Amniotic epithelial cell (primary cell): ENCODE results near the gene CDADC1.
A peak's percentile ranks its signal among the peaks of the same experiment; 100 is the strongest.
"Not testable (repeated sequence)": the region's sequence is repeated elsewhere in the genome, so short reads cannot be mapped to it uniquely, and the experiment has no call there.

Source experiments
- DNase-seq: peaks from one replicate; pipeline ENCODE4 v3.0.0-alpha.2; 2010; ENCODE audit warnings: low read depth

Gene CDADC1

DNA sequence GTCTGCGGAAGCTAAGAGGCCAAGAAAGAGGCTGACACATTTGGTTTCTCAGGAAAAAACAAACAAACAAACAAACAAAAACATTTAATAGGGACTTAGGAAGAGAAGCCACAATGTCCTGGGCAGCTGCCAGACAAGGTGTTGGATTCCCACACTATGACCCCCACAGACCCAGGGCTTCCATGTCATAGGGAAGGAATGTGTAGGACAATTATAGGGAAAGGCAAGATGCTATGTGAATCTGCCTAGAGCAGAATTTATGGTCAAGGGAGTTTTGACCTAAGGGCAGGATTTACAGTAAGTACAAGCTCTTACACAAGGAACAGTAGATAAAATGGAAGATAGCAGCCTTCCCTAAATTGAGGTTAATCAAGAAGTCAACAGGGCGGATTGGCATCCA, 9.1 kb upstream of the CDADC1 start:
- DNase-seq = peak; percentile 19

DNA sequence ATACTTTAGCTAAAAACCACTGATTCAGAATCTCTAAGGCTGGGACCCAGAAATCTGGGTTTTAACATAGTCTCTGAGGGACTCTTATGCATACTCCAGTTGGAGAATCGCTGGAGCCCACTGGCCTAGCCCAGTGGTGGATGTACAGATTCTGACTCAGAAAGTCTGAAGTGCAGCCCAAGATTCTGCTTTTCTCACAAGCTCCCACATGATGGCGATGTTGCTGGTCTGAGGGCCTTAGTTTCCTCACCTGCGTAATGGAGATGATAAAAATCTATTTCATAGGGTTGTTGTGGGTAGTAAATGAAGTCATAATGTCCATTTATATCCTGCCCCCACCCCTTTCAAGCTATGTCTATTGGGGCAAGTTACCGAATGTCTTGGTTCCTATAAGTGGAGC, 7.7 kb upstream of the CDADC1 start:
- DNase-seq = peak; percentile 49

DNA sequence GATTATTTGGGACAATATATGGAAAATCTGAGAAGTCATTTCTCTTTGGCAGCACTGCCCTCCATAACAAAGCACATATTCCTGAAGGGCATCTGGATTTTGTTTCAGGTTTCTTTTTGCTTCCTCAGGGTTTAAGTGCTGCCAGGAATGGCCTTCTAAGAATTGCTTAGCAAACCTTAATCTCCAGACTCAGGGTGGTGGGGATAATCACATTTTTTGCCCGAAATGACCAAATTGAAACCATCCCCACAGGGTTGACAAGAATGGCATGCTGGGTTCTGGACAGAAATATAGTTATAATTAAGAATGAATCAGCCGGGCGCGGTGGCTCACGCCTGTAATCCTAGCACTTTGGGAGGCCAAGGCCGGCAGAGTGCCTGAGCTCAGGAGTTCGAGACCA, 6.4 kb upstream of the CDADC1 start:
- no peak for DNase-seq

DNA sequence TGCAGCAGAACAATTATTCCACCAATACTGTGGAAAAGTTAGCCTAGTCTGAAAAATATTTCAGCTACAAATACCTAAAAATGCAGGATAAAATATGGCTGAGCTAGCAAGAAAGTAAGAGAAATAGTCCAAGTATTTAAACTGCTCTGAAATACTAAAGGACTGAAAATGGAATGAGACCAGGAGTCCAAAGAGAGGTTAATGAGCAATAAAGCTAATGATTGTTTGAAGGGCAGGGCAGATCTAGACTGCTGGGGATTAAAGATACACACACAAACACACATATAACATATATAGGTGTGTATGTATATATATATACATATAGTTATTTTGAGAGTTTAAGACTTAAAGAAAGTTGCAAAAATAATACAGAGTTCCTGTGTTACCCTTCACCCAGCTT, 2.6 kb upstream of the CDADC1 start:
- DNase-seq = no peak

DNA sequence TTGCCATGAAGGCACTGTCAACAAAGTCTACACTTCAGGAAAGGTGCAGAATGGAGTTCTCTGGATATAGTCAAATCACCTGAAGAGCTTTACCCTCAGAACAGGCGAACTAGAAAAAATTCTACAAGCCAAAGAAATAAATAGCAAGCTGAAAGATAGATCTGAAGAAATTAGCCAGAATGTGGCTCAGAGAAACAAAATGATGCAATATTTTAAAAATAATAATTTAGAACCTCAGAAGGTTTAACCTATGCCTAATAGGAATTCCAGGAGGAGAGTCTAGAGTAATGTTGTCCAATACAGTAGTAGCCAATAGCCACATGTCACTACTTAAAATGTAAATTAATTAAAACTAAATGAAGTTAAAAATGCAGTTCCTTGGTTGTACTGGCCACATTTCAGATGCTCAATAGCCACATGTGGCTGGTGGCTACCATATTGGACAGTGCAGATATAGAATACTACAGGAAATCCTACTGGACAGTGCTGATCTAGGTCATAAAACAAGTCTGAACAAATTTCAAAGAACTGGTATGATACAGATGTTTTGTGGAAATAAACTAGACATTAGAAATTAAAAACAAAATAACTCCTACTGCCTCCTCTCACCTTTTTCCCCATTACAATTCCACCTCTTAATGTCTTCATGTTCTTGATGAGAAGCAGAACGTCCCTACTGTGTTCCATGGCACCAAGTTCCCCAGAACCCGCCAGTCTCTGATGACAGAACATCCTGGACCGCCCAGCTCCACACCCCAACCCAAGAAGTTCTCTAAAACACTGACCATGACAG, 679 bp upstream of the CDADC1 start:
- no peak for DNase-seq

DNA sequence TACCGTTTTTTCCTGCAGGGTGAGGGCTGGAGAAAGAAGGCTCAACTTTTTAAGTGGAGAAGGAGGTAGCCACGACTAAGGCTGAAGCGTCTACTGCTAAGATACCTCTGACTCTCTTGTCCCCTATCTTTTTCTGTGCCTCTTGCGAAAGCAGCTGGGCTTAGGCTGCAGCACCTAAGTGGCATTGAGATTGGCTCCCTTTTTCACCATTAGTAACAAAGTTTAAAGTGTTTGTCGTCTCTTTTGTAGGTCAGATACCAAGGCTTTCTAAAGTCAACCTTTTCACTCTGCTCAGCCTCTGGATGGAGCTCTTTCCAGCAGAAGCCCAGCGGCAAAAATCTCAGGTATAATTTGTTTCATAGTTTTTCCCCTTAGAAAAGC, 887 bp downstream of the CDADC1 start:
- DNase-seq = peak; percentile 16

DNA sequence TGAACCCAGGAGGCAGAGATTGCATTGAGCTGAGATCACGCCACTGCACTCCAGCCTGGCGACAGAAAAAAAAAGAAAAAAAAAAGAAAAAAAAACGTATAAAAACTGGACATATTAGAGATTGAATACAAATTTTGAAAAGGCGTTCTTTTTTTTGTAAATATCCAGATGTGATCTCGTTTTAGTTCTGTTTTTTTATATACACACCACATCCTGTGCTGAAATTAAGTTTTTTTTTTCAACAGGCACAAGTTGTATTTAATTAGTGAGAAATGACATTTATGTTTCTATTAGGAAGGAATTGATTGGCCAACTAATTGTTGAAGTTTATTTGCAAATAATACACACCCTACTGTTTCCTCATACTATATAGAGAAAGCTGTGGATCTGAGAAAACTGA, 3.6 kb downstream of the CDADC1 start:
- no peak for DNase-seq

DNA sequence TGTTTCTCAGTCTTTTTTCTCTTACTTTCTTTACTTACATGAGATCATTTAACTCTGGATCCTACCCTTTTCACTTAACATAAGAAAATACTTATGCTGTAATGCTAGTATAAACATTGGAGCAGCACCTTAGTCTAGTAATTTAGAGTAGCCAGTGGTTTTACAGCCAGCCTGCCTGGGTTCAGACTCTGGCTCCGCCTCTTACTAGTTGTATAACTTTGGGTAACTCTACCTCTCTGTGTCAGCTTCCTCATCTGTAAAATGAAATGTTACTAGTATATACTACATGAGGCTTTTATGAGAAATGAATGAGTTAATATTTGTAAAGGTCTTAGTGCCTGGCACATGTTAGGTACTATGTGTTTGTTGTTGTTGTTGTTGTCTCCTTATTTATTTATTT, 5.6 kb downstream of the CDADC1 start:
- no peak for DNase-seq

DNA sequence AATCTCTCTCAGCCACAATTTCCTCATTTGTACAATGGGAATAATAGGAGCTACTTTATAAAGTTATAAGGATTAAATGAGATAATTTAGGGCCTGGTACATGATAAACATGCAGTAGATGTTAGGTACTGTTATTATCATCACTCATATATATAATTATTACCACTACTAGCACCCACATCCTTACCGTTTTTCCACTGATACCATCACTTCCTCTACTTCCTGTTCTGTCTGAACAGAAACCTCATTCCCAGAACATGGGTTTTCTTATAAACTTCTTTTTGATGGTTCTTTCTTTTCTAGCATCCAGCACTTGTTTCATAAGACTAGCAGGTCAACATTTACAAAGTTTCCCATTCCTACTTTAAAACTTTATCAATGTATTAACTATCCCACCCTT, 6.3 kb downstream of the CDADC1 start:
- no peak for DNase-seq

DNA sequence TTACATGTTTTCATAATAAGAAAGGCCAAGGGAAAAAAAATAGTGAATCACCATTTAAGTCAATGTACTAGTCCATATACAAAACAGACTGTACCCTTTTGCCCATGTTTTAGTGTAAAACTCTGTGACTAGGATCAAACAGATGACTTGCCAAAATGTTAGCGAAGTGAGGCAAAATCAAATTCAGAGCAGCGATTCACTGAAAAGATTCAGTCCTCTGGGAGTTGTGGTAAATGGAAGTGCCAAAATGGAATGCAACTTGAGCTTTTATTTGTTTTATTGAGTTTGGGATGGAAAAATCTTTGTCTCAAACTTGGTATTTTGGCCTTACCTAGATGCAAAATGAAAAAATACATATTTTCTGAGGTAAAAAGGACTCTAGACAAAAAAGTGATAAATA, 9.1 kb downstream of the CDADC1 start:
- DNase-seq = no peak

DNA sequence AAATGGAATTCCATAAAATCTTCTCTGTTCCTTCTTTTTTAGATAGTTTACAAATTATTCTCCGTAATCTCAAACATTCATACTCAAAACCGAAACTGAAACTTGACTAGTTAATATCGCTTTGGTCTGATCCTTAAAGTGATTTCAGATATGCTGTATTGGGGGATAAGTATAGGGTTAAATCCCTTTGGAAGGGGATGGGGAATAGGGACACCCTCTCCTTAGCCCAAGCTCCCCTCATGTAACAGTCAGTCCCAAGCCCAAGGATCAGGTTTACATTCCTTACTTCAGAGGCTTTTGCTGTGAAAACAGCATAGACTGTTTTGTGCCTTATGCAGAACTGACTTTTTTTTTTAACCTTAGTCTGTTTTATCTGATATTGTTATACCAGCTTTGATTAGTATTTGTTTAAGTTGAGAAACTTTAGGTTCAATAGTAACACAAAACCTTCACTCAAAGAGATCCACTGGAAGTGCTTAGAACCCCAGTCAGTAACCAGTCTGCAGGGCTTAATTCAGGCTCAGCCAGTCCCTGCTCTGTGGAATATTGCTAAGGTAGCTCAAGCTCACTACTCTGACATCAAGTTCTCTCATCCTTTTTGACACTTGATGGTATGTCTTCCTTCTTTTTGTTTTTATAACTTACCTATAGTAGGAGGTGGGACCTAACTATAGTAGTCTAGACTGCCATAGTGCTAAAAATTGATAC, 10.5 kb downstream of the CDADC1 start:
- no peak for DNase-seq

DNA sequence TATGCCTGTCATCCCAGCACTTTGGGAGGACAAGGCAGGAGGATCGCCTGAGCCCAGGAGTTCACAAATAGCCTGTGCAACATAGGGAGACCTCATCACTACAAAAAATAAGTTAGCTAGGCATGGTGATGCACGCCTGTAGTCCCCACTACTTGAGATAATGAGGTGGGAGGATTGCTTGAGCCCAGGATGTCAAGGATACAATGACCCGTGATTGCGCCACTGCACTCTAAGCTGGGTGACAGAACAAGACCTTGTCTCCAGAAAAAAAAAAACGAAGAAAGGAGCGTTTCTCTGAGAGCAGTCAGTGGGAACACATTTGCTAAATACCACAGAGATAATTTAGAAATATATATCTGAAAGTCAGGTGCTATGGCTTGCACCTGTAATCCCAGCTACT, 11.9 kb downstream of the CDADC1 start:
- DNase-seq = no peak

DNA sequence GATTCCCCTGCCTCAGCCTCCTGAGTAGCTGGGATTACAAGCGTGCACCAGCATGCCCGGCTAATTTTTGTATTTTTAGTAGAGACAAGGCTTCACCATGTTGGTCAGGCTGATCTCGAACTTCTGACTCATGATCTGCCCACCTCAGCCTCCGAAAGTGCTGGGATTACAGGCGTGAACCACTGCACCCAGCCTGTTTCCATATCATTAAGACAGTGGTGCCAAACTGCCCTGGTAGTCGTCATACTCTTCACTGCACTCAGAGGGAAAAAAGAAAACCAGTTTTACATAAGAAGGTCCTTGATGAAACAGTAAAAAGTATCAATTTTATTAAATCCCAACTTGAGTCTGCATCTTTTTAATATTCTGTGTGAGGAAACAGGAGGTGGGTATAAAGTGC, 14.9 kb downstream of the CDADC1 start:
- no peak for DNase-seq

DNA sequence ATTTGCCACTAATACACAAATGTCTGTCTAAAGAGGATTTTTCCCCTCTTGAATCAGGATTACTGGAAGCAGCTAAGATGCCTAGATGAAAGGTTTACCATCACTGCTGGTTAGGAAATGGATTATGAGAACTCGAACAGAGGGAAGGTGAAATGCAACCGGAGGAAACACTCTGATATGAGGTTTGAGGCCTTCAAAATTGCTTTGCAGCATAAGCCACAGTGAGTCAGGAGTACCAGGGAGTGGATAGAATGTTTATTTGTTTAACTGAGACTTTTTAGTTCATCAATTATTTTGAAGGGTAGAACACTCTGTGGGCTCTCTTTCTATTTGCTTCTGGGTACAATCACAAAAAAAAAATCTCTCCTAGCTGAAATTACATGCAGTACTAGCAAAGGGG, 18.1 kb downstream of the CDADC1 start:
- peak; percentile 74 for DNase-seq

DNA sequence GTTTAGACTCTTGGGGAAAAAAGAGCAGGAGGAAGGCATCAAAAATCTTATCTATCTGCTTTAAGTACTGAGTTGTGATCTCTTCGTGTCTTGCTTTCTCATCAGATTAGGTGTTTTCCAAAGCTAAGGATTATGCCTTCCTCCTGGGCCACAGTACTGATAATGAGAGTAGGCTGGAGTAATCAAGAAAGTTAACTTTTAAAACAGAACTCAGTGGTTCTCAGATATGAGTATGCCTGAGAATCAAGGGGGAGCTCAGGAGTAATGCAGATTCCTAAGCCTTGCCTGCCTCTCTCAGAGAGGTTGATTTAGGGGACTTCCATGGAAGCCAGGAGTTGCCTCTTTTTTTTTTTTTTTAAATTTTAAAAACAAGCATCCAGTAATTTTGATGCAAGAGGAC, 23.5 kb downstream of the CDADC1 start:
- no peak for DNase-seq

DNA sequence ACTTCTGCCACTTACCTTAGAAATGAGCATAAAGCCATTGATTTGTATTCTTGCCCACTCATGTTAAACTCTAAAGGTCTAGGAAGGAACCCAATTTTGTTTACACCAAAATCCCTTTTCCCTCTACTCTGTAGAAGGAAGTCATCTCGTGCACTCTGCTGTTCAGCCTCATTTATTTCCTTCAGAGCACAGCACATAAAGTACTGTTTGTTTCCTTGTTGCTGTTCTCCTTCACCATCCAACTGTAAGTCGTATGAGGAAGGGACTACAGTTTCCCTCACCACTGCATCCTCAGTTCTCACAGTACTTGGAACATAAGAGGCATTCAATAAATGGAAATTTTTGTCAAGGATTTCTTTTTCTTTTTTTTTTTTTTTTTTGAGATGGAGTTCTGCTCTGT, 24.6 kb downstream of the CDADC1 start:
- no peak for DNase-seq

DNA sequence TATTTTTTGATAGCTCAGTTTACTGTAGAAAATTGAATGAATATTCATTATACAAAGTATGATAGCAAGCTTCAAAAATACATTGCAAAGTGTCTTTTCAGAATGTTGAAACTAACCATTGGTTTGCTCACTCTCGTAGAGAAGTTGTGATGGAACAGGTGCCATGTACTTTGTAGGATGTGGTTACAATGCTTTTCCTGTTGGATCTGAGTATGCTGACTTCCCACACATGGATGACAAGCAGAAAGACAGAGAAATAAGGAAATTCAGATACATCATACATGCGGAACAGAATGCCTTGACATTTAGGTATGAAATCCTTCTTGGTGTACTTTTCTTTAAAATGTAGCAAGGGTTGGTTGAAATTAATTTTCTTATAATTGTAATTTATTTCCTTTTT, 30.5 kb downstream of the CDADC1 start:
- DNase-seq = no peak

DNA sequence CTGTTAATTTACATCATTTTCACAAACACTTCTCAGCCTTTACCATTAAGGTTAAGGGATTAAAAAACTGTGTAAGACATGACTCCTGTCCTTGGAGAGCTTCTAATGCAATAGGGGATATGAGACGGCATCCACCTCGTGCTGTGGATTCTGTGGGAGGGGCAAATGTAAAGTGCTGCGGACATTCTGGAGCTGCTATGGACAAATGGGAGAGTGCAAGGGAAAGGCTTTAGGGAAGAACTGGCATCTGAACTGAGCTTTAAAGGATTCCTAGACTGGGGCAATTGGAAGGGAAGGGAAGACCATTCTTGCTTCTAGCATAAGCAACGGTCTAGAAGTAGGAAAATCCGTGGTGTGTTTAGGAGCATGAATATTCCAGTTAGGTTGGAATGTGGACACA, 31.4 kb downstream of the CDADC1 start:
- DNase-seq = no peak

DNA sequence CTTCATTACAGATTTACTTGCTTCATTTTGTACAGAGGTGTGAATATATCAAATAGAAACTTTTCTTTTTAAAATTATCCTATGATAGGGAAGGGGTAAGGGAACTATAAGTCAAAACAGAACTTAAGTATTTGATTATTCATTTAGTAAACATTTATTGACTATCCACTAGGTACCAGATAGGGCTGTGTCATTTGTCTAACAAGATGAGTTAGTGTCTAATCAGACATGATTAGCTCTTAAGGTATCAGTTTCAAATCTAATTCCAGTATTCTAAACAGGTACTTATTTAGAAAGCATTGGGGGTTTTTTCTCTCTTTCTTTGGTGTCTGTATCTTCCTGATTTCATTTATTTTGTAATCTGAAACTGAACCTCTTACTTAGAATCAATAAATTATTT, 32.2 kb downstream of the CDADC1 start:
- no peak for DNase-seq

DNA sequence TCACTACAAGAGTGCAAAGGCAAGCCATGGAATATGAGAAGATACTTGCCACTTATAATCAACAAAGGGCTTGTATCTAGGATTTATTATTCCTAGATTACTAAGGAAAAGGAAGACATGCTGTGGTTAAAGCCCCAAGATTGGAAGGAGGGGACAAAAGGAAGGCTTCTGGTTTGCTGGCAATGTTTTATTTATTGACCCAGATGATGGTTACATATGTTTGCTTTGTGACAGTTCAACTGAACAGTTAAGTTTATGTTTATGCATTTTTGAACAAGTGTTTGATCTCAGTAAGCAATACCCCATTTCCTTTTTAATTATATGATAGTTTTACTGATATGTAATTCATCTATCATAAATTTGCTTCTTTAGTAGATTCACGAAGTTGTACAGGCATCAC, 40.3 kb downstream of the CDADC1 start:
- DNase-seq = no peak

DNA sequence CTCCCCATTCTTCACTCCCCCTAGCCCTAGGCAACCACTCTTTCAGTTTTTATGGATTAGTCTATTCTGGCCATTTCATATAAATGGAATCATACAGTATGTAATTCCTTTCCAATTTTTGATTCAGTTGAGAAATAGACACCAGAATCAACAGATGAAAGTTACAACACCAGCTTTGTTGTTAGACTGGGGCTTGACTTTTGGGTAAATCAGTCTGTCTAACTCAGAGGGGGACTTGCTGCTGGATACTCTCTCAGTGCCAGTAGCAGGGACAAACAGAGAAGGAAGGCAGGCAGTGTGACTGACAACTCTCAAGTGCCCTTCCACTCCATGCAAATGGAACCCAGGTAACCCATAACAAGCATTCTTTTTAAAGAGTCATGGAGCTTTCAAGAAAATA, 40.7 kb downstream of the CDADC1 start:
- DNase-seq = no peak

DNA sequence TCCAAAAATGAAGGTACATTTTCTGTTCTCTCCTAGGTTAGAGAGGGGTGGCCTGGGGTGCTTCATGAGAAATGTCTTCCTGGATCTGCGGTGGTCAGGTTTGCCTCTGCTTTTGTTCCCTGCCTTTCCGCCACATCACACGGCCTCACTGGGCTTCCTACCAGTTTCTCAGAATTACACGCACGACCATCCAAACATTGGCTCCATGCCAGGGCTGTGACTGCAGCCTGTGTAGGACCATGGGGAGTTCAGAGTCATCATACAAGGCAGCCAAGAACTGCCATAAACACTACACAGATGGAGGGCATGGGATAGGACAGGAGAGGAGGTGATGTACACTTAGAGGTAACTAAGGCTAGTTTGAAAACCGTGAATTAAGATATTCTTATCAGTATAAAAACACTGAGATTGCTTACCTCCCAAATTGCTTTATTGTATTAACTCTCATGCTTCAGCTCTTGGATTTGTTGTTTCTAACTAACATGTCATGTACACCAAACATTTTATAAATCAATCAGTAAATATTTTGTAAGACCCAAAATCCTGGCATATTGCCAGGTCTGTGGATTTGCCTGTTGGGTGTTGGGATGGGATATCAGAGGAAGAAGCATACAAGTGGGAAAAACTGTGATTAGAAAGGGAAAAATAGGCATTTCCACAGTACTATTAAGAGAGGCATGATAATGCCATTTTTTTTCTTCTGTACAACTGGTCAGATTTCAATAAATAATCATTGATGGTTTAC, 45.2 kb downstream of the CDADC1 start:
- peak; percentile 67 for DNase-seq

DNA sequence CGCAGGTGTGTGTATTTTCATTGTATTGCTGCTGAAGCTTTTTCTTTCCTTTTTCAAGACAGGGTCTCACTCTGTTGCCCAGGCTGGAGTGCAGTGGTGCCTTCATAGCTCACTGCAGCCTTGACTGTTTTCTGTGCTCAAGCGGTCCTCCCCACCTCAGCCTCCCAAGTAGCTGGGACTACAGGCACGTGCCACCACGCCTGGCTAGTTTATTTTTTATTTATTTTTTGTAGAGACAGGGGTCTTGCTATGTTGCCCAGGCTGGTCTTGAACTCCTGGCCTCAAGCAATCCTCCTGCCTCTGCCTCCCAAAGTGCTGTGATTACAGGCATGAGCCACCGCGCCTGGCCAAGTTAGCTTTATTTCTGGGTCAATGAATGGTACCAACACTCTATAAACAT, 47.0 kb downstream of the CDADC1 start:
- DNase-seq = not testable (repeated sequence)
